Keratinocyte (primary cell): Measurements from ENCODE around the gene CLOCK.

ENCODE experiments used
- EZH2 ChIP-seq: IDR thresholded peaks from one replicate; pipeline ENCODE4 v1.6.1; 2012; ENCODE audit warnings: inconsistent platforms, mild to moderate bottlenecking, low read length, moderate library complexity
- TF ChIP-seq, protein P1 (sequence below), 3 experiments: IDR thresholded peaks in 1 of 3; conservative IDR thresholded peaks in 1 of 3; optimal IDR thresholded peaks in 1 of 3; 2 replicates in 2 of 3; 3 replicates in 1 of 3; pipeline versions ENCODE3 to v1.5.1; 2011; ENCODE audit warnings: low read length in 3 of 3, mild to moderate bottlenecking in 3 of 3, moderate library complexity in 2 of 3, control low read depth in 1 of 3, inconsistent platforms in 1 of 3; ENCODE audit not compliant: insufficient read depth in 2 of 3; ENCODE audit errors: extremely low read depth in 1 of 3

DNA sequence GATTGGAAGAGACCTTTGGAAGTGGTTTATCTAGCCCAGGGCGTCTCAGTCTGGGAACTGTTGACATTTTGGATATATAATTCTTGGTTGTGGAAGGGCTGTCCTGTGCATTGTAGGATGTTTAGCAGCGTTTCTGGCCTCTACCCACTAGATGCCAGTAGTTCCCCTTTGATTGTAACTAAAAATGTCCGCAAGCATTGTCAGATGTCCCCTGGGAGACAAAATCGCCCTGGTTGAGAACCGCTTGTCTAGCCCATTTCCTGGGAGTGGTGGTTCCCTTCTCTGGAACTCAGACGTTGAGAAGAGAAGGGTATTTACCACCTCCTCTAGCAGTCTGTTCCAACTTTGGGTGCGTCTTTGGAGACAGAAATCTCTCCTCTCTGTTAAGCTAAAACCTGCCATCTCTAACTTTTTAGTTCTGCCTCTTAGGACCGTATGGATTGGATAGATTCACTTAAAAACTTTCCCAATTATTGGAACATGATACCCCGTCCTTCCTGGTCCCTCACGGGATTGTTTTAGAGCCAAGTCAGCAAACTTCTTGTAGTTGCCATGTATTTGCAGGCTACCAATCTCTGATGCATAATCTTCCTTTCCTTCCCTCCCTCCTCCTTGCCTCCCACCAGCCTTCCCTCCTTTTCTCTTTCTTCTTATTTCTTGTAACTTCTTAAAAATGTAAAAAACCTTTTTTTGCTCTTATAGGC lies 137.1 kb downstream of the CLOCK start:
- TF ChIP-seq, protein P1, sequence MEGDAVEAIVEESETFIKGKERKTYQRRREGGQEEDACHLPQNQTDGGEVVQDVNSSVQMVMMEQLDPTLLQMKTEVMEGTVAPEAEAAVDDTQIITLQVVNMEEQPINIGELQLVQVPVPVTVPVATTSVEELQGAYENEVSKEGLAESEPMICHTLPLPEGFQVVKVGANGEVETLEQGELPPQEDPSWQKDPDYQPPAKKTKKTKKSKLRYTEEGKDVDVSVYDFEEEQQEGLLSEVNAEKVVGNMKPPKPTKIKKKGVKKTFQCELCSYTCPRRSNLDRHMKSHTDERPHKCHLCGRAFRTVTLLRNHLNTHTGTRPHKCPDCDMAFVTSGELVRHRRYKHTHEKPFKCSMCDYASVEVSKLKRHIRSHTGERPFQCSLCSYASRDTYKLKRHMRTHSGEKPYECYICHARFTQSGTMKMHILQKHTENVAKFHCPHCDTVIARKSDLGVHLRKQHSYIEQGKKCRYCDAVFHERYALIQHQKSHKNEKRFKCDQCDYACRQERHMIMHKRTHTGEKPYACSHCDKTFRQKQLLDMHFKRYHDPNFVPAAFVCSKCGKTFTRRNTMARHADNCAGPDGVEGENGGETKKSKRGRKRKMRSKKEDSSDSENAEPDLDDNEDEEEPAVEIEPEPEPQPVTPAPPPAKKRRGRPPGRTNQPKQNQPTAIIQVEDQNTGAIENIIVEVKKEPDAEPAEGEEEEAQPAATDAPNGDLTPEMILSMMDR (optimal IDR thresholded peaks at IDR 0.05 in 1 of 3, IDR thresholded peaks at IDR 0.05 in 1 of 3, conservative IDR thresholded peaks at IDR 0.05 in 1 of 3; ENCODE audit: extremely low read depth in 1 of 3, insufficient read depth in 2 of 3, low read length in 3 of 3) = no peak
- TF ChIP-seq EZH2 = no peak
